GM23338 (cell line): ENCODE measurements around the gene GOSR2. TPM values are rescaled to one million over a fixed set of nuclear protein-coding genes. Genes with fewer than 3 reads are reported as not detected.

Experiments
- ATAC-seq: fragments of 200-7000 bp; cut with Tn5 transposase; 3 replicates; pipeline ENCODE4 v1.9.1; 2020
- DNase-seq: peaks from one replicate; pipeline ENCODE4 v3.0.0-alpha.2; 2015; ENCODE audit warnings: low spot score
- H2AFZ ChIP-seq: fragments of 200-600 bp; sonication (generic); 2 replicates; pipeline ENCODE4 v1.8.0; 2016; ENCODE audit warnings: antibody characterized with exemption, mild to moderate bottlenecking, moderate library complexity
- H3F3A ChIP-seq: fragments of 200-600 bp; sonication (generic); replicated peaks from 2 replicates; pipeline ENCODE4 v1.8.0; 2017; ENCODE audit warnings: antibody characterized with exemption, mixed run types, low read depth
- H3K27ac ChIP-seq: fragments of 200-600 bp; sonication (generic); 2 replicates; pipeline ENCODE4 v1.6.1; 2016; ENCODE audit warnings: low read depth
- H3K27me3 ChIP-seq: fragments of 200-600 bp; sonication (generic); 2 replicates; pipeline ENCODE4 v1.8.0; 2016; ENCODE audit warnings: mild to moderate bottlenecking, mixed run types, moderate library complexity; ENCODE audit not compliant: insufficient read depth
- H3K36me3 ChIP-seq: fragments of 200-600 bp; sonication (generic); 2 replicates; pipeline ENCODE4 v1.8.0; 2016; ENCODE audit warnings: mild to moderate bottlenecking; ENCODE audit not compliant: insufficient read depth
- H3K4me1 ChIP-seq: fragments of 200-600 bp; sonication (generic); 2 replicates; pipeline ENCODE4 v1.8.0; 2016; ENCODE audit warnings: mild to moderate bottlenecking, moderate library complexity; ENCODE audit not compliant: insufficient read depth
- H3K4me2 ChIP-seq: fragments of 200-600 bp; sonication (generic); 2 replicates; pipeline ENCODE4 v1.7.1; 2017; ENCODE audit warnings: mixed run types
- H3K4me3 ChIP-seq: fragments of 200-600 bp; sonication (generic); 2 replicates; pipeline ENCODE4 v1.6.1; 2016; ENCODE audit warnings: mixed run types
- H3K79me2 ChIP-seq: fragments of 200-600 bp; sonication (generic); replicated peaks from 2 replicates; pipeline ENCODE4 v1.8.0; 2017; ENCODE audit warnings: mild to moderate bottlenecking; ENCODE audit not compliant: insufficient read depth
- H3K9me2 ChIP-seq: fragments of 200-600 bp; sonication (generic); 2 replicates; pipeline ENCODE4 v1.8.0; 2017; ENCODE audit not compliant: insufficient read depth
- H4K20me1 ChIP-seq: fragments of 200-600 bp; sonication (generic); replicated peaks from 2 replicates; pipeline ENCODE4 v1.8.0; 2017; ENCODE audit warnings: mild to moderate bottlenecking; ENCODE audit not compliant: insufficient read depth
- H3K27ac Mint-ChIP-seq: 2 replicates; pipeline ENCODE4 v1.8.0; 2020; ENCODE audit warnings: inconsistent platforms, mild to moderate bottlenecking, moderate library complexity, mixed read lengths
- H3K27me3 Mint-ChIP-seq: 3 replicates; pipeline ENCODE4 v1.8.0; 2022; ENCODE audit warnings: low read depth, mild to moderate bottlenecking, moderate library complexity, mixed read lengths, inconsistent platforms; ENCODE audit not compliant: insufficient read depth, poor library complexity
- H3K36me3 Mint-ChIP-seq: 3 replicates; pipeline ENCODE4 v1.8.0; 2021; ENCODE audit warnings: low read depth, mild to moderate bottlenecking, inconsistent platforms, moderate library complexity, mixed read lengths
- H3K4me1 Mint-ChIP-seq: 3 replicates; pipeline ENCODE4 v1.8.0; 2020; ENCODE audit warnings: mild to moderate bottlenecking, inconsistent platforms, mixed read lengths
- H3K4me3 Mint-ChIP-seq: 3 replicates; pipeline ENCODE4 v1.8.0; 2021; ENCODE audit warnings: moderate library complexity, mild to moderate bottlenecking, inconsistent platforms, mixed read lengths
- H3K9me3 Mint-ChIP-seq: 3 replicates; pipeline ENCODE4 v1.8.0; 2020; ENCODE audit warnings: moderate library complexity, mild to moderate bottlenecking, inconsistent platforms, mixed read lengths
- CREB1 ChIP-seq: fragments of 250-450 bp; sonication (Bioruptor Pico); IDR thresholded peaks from 2 replicates; pipeline ENCODE4 v1.5.0; 2020; ENCODE audit warnings: low read depth, mild to moderate bottlenecking, moderate library complexity
- JUNB ChIP-seq: IDR thresholded peaks from one replicate; pipeline ENCODE4 v1.6.1; 2016; ENCODE audit warnings: antibody characterized with exemption; ENCODE audit not compliant: unreplicated experiment
- NANOG ChIP-seq: IDR thresholded peaks from 2 replicates; pipeline ENCODE4 v1.6.1; 2016; ENCODE audit warnings: antibody characterized with exemption, borderline replicate concordance
- STAT1 ChIP-seq: IDR thresholded peaks from one replicate; pipeline ENCODE4 v1.6.1; 2016; ENCODE audit warnings: antibody characterized with exemption; ENCODE audit not compliant: unreplicated experiment
- ZNF331 ChIP-seq: fragments of 250-450 bp; sonication (Bioruptor Pico); IDR thresholded peaks from 2 replicates; pipeline ENCODE4 v1.5.0; 2020; ENCODE audit warnings: low read depth, mild to moderate bottlenecking, moderate library complexity
- polyA plus RNA-seq: library from polyadenylated mRNA; unstranded; fragments of >200 nt; fragmentation: Nextera tagmentation; extraction: Ambion mirVana; gene quantifications from 2 replicates; pipeline ENCODE4 v1.2.1, GENCODE V29; 2016
- total RNA-seq: library from RNA; depleted of rRNA; stranded (reverse); fragments of >200 nt; shearing (Covaris generic); gene quantifications from 2 replicates; pipeline ENCODE4 v1.2.3, GENCODE V29; 2014
- TF ChIP-seq, protein P1 (sequence below): IDR thresholded peaks from one replicate; pipeline ENCODE4 v1.6.1; 2018; ENCODE audit warnings: antibody characterized with exemption; ENCODE audit not compliant: unreplicated experiment
- TF ChIP-seq, protein P2 (sequence below): fragments of 250-450 bp; sonication (Bioruptor Pico); IDR thresholded peaks from 2 replicates; pipeline ENCODE4 v1.5.0; 2020; ENCODE audit warnings: mild to moderate bottlenecking, moderate library complexity
- TF ChIP-seq, protein P3 (sequence below), 2 experiments: fragments of 200-600 bp in 1 of 2; sonication (generic) in 1 of 2; conservative IDR thresholded peaks; 2 replicates each; pipeline versions ENCODE4 v1.5.1 to v1.6.1; 2016 to 2017; ENCODE audit warnings: antibody characterized with exemption in 2 of 2, low read depth in 2 of 2, mild to moderate bottlenecking in 2 of 2, moderate library complexity in 1 of 2

GOSR2 gene
- total and polyA plus RNA-seq, 2 experiments from 2014 or later = 33.2 to 36.2 TPM

GRCh38 chr17:46982577-46982976 is 59.6 kb downstream of the GOSR2 start (continued):
- TF ChIP-seq, protein P1, sequence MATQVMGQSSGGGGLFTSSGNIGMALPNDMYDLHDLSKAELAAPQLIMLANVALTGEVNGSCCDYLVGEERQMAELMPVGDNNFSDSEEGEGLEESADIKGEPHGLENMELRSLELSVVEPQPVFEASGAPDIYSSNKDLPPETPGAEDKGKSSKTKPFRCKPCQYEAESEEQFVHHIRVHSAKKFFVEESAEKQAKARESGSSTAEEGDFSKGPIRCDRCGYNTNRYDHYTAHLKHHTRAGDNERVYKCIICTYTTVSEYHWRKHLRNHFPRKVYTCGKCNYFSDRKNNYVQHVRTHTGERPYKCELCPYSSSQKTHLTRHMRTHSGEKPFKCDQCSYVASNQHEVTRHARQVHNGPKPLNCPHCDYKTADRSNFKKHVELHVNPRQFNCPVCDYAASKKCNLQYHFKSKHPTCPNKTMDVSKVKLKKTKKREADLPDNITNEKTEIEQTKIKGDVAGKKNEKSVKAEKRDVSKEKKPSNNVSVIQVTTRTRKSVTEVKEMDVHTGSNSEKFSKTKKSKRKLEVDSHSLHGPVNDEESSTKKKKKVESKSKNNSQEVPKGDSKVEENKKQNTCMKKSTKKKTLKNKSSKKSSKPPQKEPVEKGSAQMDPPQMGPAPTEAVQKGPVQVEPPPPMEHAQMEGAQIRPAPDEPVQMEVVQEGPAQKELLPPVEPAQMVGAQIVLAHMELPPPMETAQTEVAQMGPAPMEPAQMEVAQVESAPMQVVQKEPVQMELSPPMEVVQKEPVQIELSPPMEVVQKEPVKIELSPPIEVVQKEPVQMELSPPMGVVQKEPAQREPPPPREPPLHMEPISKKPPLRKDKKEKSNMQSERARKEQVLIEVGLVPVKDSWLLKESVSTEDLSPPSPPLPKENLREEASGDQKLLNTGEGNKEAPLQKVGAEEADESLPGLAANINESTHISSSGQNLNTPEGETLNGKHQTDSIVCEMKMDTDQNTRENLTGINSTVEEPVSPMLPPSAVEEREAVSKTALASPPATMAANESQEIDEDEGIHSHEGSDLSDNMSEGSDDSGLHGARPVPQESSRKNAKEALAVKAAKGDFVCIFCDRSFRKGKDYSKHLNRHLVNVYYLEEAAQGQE = no peak
- TF ChIP-seq NANOG (no peak), STAT1 (no peak), JUNB (no peak), CREB1 (no peak), ZNF331 (CRISPR knock-in tag) (no peak)
- TF ChIP-seq, protein P2, sequence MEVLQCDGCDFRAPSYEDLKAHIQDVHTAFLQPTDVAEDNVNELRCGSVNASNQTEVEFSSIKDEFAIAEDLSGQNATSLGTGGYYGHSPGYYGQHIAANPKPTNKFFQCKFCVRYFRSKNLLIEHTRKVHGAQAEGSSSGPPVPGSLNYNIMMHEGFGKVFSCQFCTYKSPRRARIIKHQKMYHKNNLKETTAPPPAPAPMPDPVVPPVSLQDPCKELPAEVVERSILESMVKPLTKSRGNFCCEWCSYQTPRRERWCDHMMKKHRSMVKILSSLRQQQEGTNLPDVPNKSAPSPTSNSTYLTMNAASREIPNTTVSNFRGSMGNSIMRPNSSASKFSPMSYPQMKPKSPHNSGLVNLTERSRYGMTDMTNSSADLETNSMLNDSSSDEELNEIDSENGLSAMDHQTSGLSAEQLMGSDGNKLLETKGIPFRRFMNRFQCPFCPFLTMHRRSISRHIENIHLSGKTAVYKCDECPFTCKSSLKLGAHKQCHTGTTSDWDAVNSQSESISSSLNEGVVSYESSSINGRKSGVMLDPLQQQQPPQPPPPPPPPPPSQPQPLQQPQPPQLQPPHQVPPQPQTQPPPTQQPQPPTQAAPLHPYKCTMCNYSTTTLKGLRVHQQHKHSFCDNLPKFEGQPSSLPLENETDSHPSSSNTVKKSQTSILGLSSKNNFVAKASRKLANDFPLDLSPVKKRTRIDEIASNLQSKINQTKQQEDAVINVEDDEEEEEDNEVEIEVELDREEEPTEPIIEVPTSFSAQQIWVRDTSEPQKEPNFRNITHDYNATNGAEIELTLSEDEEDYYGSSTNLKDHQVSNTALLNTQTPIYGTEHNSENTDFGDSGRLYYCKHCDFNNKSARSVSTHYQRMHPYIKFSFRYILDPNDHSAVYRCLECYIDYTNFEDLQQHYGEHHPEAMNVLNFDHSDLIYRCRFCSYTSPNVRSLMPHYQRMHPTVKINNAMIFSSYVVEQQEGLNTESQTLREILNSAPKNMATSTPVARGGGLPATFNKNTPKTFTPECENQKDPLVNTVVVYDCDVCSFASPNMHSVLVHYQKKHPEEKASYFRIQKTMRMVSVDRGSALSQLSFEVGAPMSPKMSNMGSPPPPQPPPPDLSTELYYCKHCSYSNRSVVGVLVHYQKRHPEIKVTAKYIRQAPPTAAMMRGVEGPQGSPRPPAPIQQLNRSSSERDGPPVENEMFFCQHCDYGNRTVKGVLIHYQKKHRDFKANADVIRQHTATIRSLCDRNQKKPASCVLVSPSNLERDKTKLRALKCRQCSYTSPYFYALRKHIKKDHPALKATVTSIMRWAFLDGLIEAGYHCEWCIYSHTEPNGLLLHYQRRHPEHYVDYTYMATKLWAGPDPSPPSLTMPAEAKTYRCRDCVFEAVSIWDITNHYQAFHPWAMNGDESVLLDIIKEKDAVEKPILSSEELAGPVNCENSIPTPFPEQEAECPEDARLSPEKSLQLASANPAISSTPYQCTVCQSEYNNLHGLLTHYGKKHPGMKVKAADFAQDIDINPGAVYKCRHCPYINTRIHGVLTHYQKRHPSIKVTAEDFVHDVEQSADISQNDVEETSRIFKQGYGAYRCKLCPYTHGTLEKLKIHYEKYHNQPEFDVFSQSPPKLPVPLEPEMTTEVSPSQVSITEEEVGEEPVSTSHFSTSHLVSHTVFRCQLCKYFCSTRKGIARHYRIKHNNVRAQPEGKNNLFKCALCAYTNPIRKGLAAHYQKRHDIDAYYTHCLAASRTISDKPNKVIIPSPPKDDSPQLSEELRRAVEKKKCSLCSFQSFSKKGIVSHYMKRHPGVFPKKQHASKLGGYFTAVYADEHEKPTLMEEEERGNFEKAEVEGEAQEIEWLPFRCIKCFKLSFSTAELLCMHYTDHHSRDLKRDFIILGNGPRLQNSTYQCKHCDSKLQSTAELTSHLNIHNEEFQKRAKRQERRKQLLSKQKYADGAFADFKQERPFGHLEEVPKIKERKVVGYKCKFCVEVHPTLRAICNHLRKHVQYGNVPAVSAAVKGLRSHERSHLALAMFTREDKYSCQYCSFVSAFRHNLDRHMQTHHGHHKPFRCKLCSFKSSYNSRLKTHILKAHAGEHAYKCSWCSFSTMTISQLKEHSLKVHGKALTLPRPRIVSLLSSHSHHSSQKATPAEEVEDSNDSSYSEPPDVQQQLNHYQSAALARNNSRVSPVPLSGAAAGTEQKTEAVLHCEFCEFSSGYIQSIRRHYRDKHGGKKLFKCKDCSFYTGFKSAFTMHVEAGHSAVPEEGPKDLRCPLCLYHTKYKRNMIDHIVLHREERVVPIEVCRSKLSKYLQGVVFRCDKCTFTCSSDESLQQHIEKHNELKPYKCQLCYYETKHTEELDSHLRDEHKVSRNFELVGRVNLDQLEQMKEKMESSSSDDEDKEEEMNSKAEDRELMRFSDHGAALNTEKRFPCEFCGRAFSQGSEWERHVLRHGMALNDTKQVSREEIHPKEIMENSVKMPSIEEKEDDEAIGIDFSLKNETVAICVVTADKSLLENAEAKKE = no peak

DNA sequence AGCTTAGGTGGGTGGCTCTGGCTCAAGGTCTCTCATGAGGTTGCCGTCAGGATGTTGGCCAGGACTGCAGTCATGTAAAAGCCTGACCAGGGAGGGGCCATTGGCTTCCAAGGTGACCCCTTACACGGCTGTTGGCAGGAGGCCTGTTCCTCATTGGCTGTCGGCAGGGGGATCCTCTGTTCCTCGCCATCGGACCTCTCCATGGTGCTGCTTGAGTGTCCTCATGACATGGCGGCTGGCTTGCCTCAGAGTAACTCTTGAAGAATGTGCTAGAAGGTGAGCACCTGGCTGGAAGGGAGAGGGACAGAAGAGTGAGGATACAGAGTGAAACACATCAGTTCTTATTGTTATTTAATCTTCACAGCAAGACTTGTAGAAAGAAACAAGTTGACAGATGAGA is 60.8 kb downstream of the GOSR2 start:
- H3K4me3 Mint-ChIP-seq = no peak overlapping the region
- no peaks in the 10 kb centered on the region for H3F3A ChIP-seq
- H3K4me1 ChIP-seq = peaks cover 26% of the 10 kb centered on the region
- no peak overlapping the region for H3K4me2 ChIP-seq
- peaks cover 21% of the 10 kb centered on the region for H3K27me3 Mint-ChIP-seq
- no peaks in the 10 kb centered on the region for H3K79me2 ChIP-seq
- H3K4me1 Mint-ChIP-seq = peaks cover 24% of the 10 kb centered on the region
- no peaks in the 10 kb centered on the region for H3K36me3 Mint-ChIP-seq
- no peaks in the 10 kb centered on the region for H3K9me3 Mint-ChIP-seq
- TF ChIP-seq, protein P3, sequence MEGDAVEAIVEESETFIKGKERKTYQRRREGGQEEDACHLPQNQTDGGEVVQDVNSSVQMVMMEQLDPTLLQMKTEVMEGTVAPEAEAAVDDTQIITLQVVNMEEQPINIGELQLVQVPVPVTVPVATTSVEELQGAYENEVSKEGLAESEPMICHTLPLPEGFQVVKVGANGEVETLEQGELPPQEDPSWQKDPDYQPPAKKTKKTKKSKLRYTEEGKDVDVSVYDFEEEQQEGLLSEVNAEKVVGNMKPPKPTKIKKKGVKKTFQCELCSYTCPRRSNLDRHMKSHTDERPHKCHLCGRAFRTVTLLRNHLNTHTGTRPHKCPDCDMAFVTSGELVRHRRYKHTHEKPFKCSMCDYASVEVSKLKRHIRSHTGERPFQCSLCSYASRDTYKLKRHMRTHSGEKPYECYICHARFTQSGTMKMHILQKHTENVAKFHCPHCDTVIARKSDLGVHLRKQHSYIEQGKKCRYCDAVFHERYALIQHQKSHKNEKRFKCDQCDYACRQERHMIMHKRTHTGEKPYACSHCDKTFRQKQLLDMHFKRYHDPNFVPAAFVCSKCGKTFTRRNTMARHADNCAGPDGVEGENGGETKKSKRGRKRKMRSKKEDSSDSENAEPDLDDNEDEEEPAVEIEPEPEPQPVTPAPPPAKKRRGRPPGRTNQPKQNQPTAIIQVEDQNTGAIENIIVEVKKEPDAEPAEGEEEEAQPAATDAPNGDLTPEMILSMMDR (conservative IDR thresholded peaks at IDR 0.05; ENCODE audit: low read depth in 2 of 2) = no peak
- TF ChIP-seq, protein P1 = peak; percentile 78
- H3K4me3 ChIP-seq = no peak overlapping the region
- H2AFZ ChIP-seq = no peak overlapping the region
- ATAC-seq (peak; percentile 28), DNase-seq (peak; percentile 72)
- no peak overlapping the region for H3K27ac ChIP-seq
- H3K9me2 ChIP-seq = 0 out of 2 replicates have a peak, but pooled peaks cover 3% of the 10 kb centered on the region
- peaks cover 15% of the 10 kb centered on the region for H3K27me3 ChIP-seq
- H3K27ac Mint-ChIP-seq = no peak overlapping the region
- H4K20me1 ChIP-seq = no peaks in the 10 kb centered on the region
- no peaks in the 10 kb centered on the region for H3K36me3 ChIP-seq
